Endometrium (tissue), 2 donors: ENCODE measurements around the gene CST1.
"Not testable (repeated sequence)": the region's sequence is repeated elsewhere in the genome, so short reads cannot be mapped to it uniquely, and the experiment has no call there.

ENCODE experiments used
- FAIRE-seq: peaks from 2 replicates; lab custom pipeline; 2012; peaks lifted over from hg19 to GRCh38; lab: Jason Lieb, UNC
- donor health status: control.
- donor health status: control.

The CST1 gene, protein sequence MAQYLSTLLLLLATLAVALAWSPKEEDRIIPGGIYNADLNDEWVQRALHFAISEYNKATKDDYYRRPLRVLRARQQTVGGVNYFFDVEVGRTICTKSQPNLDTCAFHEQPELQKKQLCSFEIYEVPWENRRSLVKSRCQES

DNA sequence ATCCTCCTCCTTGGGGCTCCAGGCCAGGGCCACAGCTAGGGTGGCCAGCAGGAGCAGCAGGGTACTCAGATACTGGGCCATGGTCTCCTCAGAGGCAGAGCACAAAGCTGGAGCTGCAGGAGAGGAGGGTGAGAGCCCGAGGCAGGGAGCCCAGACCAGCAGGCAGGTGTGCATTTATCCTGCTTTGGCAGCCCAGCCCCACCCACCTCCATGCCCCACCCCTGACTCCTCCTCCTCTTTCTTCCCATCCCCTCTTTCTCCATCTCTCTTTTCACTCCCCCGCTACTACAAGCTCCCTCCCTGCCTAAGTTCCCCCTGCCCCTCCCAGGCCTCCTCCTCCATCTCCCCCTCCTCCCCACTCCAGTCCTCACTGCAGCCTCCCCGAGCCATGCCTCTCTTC, at the start of gene CST1:
CST1 (minus strand) TSS at position 150 of the 400 bp plus-strand sequence; CDS start at position 81, 69 bp downstream.
- FAIRE-seq, result not testable (repeated sequence)

DNA sequence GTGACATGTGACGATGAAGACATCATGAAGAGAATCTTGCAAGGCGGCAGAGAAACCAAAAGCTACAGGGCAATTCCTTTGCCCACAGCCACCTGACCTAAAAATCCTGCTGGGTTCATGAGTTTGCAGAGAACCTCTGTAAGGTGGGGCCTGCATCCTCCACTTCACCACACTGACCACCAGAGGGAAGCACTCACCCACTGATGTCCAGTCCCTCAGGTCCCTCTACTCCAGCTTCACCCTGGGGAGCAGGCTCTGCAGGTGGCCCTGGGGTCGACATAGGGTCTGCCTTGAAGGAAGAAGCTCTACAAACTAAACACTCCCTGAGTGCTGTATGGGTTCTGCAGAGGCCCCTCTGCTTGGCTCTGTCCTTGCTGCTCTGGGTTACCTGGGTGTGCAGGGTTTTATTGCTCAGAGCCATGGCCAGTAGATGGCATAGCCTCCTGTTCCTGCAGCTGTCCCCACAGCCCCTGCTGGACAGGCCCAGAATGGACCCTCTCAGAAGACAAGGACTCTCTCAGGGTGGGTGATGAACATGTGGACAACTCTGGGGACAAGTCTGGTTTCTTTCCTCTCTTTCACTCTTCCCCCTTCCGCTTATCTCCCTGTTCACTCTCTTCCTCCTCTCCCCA, 48.6 kb upstream of the CST1 start:
- not testable (repeated sequence) for FAIRE-seq

GRCh38 chr20:23795526-23795925, 44.8 kb upstream of the CST1 start:
- no peak for FAIRE-seq

DNA sequence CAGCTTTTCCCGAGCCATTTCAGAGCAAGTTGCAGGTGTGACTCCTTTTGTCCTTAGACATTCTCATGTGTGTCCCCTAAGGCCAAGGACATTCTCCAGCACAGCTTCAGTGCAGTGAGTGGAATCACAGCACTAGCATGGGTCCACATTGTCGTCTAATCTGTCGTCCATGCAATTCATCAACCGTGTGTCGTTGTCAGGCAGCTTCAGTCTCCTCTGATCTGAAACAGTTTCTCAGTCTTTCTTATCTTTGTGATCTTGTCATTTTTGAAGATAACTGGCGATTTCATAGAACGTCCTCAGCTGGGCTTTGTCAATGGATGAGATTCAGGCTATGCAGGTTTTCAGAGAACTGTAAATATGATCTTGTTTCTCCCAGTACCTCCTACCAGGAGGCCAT, 44.1 kb upstream of the CST1 start:
- no peak for FAIRE-seq

DNA sequence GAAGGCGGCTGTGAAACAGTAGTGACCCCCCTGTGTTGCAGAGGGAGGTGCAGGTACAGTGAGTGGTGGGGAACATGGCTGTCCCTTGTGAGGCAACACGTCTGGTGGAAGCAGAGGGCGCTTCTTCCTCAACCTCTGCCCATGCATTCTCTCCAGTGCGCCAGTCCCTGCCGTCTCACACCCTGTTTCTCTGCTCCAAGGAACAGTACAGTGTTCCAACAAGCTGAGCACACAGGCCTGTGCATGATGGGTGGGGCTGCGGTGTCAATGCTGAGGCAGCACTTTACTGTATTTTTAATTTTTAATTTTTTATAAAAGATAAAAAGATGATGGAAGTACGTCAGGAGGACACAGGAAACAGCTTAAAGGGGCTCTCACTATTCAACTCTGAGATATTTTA, 43.3 kb upstream of the CST1 start:
- no peak for FAIRE-seq

DNA sequence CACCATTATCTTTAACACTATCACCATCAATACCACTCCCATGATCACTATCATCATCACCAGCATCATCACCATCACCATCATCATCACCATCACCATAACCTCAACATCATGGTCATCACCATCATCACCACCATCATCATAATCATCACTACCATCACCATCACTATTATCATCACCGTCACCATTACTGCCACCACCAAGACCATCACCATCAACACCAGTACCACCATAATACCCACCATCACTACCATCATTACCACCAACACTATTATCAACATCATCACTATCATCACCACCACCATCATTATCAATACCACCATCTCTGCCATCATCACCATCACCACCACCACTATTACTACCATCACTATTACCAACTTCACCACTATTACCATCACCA, 32.7 kb upstream of the CST1 start:
- no peak for FAIRE-seq

GRCh38 chr20:23782366-23782983, 31.7 kb upstream of the CST1 start:
- FAIRE-seq, result no peak

DNA sequence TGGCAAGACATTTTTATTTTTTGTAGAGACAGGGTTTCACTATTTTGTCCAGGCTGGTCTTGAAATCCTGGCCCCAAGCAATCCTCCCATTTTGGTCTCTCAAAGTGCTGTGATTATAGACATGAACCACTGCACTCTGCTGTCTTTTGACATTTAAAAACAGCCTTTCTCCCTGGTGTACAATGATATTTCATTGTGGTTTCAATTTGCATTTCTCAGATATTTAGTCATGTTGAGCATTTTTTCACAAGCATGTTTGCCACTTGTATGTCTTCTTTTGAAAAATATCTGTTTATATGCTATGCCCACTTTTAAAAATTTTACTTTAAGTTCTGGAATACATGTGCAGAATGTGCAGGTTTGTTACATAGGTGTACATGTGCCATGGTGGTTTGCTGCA, 27.9 kb upstream of the CST1 start:
- not testable (repeated sequence) for FAIRE-seq

DNA sequence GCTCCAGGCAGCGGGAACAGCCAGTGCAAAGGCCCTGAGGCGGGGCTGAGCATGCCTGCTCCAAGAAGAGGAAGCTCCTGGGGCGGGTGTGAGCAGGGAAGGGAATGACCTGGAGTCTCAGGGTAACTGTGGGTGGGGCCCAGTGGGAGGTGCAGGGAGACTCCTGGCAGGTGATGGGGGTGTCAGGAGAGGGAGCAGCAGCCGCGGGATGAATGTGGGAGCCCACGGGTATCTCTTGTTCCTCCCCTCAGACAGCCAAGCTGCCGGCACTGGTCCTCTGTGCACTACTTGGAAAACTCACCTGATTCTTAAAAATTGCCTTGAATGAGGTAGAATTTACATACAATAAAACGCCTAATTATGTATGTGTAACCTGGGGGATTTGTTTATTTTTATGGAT, 26.6 kb upstream of the CST1 start:
- not testable (repeated sequence) for FAIRE-seq

GRCh38 chr20:23776067-23776771, 25.5 kb upstream of the CST1 start:
- no peak for FAIRE-seq

DNA sequence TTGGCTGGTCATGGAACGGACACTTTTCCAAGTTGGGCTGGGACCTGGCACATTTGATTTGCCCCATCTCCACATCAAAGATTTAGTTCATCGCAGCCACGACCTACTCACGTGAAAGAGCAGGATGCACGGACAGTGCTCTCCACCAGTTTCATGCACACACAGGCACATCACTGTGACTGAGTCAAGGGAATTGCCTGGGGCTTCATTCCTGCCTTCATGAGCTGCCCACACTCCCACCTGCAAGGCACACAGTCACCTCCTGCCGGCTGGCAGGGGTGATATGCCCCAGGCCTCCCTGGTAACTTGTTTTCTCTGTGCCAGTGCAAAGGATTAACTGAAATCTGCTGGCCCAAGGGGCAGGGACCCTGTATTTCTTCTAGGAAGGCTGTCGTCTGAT, 23.3 kb upstream of the CST1 start:
- FAIRE-seq, result no peak

DNA sequence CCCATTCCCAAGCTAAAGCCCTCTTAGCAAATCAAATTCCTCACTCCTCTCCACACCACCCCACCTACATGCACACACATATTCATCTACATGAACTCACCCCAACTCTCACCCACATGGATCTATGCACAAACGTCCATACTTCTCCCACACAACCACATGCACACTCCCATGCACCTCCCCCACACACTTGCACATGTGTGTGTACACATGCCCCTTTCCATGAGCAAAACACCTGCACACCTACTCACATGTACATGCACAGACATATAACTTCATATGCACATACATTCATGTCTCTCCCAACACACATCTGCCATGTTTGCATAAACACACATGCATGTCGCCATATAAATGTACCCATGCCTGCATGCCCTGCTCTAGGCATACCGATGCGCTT, 22.8 kb upstream of the CST1 start:
- FAIRE-seq, result no peak

DNA sequence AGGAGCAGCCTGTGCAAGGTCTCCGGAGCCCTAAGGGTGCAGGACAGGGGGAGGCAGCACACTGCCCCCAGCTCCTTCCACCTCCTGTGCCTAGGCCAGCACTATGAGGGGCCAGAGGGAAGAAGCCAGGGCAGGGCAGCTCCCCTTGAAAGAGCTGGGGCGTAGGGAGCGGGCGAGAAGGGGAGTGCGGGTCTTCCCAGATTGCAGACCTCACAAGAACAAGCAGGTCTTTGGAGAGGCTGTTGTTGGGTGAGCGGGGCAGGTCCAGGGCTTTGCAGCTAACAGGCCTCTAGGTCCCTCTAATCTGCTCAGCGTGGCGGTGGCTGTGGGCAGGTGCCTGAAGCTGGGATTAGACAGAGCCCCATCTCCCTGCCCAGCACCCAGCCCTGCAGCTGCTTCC, 22.4 kb upstream of the CST1 start:
- no peak for FAIRE-seq

GRCh38 chr20:23772074-23772473, 21.3 kb upstream of the CST1 start:
- no peak for FAIRE-seq

- no peak for FAIRE-seq
Measured at GRCh38 chr20:23770384-23770783, 19.6 kb upstream of the CST1 start.

GRCh38 chr20:23768520-23768919, 17.8 kb upstream of the CST1 start:
- not testable (repeated sequence) for FAIRE-seq

GRCh38 chr20:23766531-23766930, 15.8 kb upstream of the CST1 start:
- FAIRE-seq, result no peak

DNA sequence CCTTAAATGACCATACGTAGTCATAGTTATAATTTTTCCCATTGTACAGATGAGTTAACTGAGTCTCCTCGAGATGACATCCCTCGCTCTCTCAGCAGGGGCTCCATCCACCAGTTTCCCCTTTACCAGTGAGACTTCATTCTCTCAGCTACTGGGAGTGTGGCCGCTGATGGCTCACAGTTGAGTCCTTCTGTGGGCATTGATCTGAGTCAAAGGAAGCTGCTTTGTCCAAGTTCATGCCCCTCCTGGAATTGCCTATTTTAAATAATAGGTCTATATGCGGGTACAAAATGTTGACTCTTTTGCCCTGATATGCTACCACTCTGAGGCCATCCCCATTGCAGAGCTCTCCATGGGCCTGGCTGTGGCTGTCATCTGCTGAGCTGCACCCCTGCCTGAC, 14.8 kb upstream of the CST1 start:
- FAIRE-seq, result no peak

GRCh38 chr20:23764630-23765029, 13.9 kb upstream of the CST1 start:
- not testable (repeated sequence) for FAIRE-seq

- FAIRE-seq, result no peak
Measured at GRCh38 chr20:23763345-23763744, 12.6 kb upstream of the CST1 start.

DNA sequence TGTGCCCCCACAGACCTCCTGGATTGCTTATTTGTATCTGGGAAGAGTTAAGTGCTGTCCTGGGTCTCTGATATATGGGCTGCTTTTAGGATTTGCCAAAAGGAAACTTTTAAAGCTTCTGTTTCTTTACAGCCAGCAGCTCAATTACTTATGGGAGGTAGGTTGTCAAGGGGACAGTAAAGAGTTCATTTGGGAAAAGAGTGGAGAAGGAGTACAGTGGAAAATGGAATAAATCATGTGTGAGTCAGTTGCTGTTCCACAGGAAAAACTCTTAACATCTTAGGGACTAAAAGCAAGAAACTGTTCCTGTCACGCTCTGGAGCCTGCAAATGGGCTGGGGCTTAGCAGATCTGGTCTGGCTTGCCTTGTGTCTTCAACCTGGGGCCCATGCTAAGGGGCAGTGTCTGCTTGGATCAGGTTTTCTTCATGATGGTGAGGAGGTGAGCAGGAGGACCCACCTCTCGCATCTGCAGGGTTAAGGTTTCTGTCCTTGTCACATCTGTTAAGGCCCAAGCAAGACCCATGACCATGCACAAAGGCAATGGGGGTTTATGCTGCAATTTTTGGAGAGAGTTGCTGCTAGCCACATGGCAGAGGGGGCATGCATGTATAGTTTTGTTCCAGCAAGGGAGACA, 8.7 kb upstream of the CST1 start:
- no peak for FAIRE-seq

- FAIRE-seq, result not testable (repeated sequence)
Measured at GRCh38 chr20:23756792-23757191, 6.1 kb upstream of the CST1 start.

DNA sequence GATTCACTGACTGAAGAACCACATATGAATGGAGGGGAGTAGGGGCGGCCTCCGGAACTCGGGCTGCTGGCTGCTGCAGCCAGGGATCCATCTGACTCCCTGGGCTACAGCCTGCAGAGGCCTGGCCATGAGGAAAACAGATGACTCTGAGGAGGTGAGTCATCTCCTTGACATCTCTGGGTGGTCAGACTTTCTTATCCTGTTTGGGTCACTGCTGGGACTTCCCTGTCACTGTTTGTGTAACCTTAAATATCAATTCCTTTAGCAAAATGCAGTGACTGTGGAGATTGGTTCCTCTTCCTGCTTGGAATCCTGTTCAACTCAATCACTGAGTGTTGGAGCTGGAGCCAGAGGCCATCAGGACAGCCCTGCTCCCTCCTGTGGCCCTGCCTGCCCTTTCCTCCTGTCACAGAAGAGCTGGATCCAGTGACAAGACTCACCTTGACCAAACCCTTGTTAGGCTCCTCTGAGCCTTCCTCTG, 4.4 kb upstream of the CST1 start:
- not testable (repeated sequence) for FAIRE-seq
